Endothelial cell of umbilical vein (primary cell): ENCODE results near the gene HTR3D.

Experiments
- CTCF ChIP-seq, 2 donors: IDR thresholded peaks; 1 replicate in 1 of 2; 2 replicates in 1 of 2; pipeline ENCODE4 v1.5.1; 2011; ENCODE audit warnings: low read length in 2 of 2, mild to moderate bottlenecking in 2 of 2, moderate library complexity in 2 of 2, control low read depth in 1 of 2, inconsistent platforms in 1 of 2, low read depth in 1 of 2; ENCODE audit not compliant: insufficient read depth in 1 of 2; ENCODE audit errors: extremely low read depth in 1 of 2
- EZH2 ChIP-seq: IDR thresholded peaks from 2 replicates; pipeline ENCODE4 v1.6.1; 2012; ENCODE audit warnings: borderline replicate concordance, low read depth, mild to moderate bottlenecking, moderate library complexity, low read length, inconsistent platforms; ENCODE audit not compliant: severe bottlenecking

GRCh38 chr3:183984127-183984740 lies 47.3 kb upstream of the HTR3D start:
- TF ChIP-seq CTCF (IDR thresholded peaks at IDR 0.05; ENCODE audit: extremely low read depth in 1 of 2, insufficient read depth in 1 of 2, low read depth in 1 of 2, low read length in 2 of 2) (no peak), EZH2 (no peak)
